Body of pancreas (tissue), 4 donors: Measurements from ENCODE around the gene MYO10. TPM values are rescaled to one million over a fixed set of nuclear protein-coding genes. Genes with fewer than 3 reads are reported as not detected.

Experiments
- ATAC-seq: fragments of 150-250 bp; one replicate; pipeline ENCODE4 v1.9.1; 2016
- DNase-seq, 4 donors: peaks; one replicate each; pipeline ENCODE4 v3.0.0-alpha.2; 2019
- H3K27ac ChIP-seq, 4 donors: fragments of 200-600 bp; sonication (generic); 1 replicate in 3 of 4; 2 replicates in 1 of 4; pipeline versions ENCODE4 v1.5.1 to v1.6.1; 2016 to 2019; ENCODE audit warnings: mild to moderate bottlenecking in 1 of 4, mixed read lengths in 1 of 4, moderate library complexity in 1 of 4
- H3K27me3 ChIP-seq, 2 donors: fragments of 200-600 bp; sonication (generic); one replicate each; pipeline ENCODE4 v1.6.0; 2016; ENCODE audit warnings: mild to moderate bottlenecking in 1 of 2
- H3K36me3 ChIP-seq, 2 donors: fragments of 200-600 bp; sonication (generic); replicated peaks in 1 of 2; 2 replicates each; pipeline ENCODE4 v1.5.1; 2016; ENCODE audit warnings: low read depth in 2 of 2; ENCODE audit not compliant: insufficient read depth in 1 of 2
- H3K4me1 ChIP-seq: fragments of 200-600 bp; sonication (generic); one replicate; pipeline ENCODE4 v1.6.0; 2016
- H3K4me3 ChIP-seq, 2 donors: fragments of 200-600 bp; sonication (generic); 1 replicate in 1 of 2; 2 replicates in 1 of 2; pipeline ENCODE4 v1.5.1; 2016 to 2019
- H3K9me3 ChIP-seq, 3 donors: fragments of 200-600 bp; sonication (generic); 1 replicate in 2 of 3; 2 replicates in 1 of 3; pipeline ENCODE4 v1.5.1; 2016
- CTCF ChIP-seq, 7 experiments: fragments of 450-650 bp in 4 of 7; fragments of 200-600 bp in 3 of 7; sonication (generic) in 3 of 7; IDR thresholded peaks; one replicate each; pipeline ENCODE4 v1.5.1; 2016 to 2019; ENCODE audit warnings: antibody characterized with exemption in 7 of 7
- POLR2A ChIP-seq, 3 donors: fragments of 450-650 bp; IDR thresholded peaks; one replicate each; pipeline ENCODE4 v1.6.1; 2016; ENCODE audit warnings: antibody characterized with exemption in 3 of 3, mild to moderate bottlenecking in 2 of 3
- WGBS, 2 donors: methylation state at CpG; one replicate each; pipeline ENCODE4 v1.1.5; 2017; 5-methylcytosine and 5-hydroxymethylcytosine counted together
- intact Hi-C: fragments of 100-400 bp; cut with DNase I; formaldehyde crosslinking; loops from one replicate; pipeline ENCODE4 v1.15.1; 2023
- total RNA-seq, 2 donors: library from RNA; depleted of rRNA; stranded (reverse); fragments of >200 nt; gene quantifications; one replicate each; pipeline ENCODE4 v1.1.0, GENCODE V29; 2016

The MYO10 gene
- total RNA-seq, 2 donors from 2014 or later: 35.8 to 162 TPM

GRCh38 chr5:16946725-16947124, 10.6 kb upstream of the MYO10 start:
- no peak for ATAC-seq
- Histone ChIP-seq H3K4me1 (no peaks in the 10 kb centered on the region), H3K27me3 (no peaks in the 10 kb centered on the region), H3K4me3 (no peak overlapping the region), H3K27ac (no peak overlapping the region), H3K9me3 (no peaks in the 10 kb centered on the region), H3K36me3 (no peaks in the 10 kb centered on the region)
- intact Hi-C loops: no loop called here
- WGBS, 2 donors: 64 to 70% methylated on average over 1 of the region's 1 CpG
- TF ChIP-seq CTCF (IDR thresholded peaks at IDR 0.05): no peak
- no peak for TF ChIP-seq POLR2A (IDR thresholded peaks at IDR 0.05)
- DNase-seq: no peak

- no peak for TF ChIP-seq CTCF (IDR thresholded peaks at IDR 0.05)
- no peak for TF ChIP-seq POLR2A (IDR thresholded peaks at IDR 0.05)
- H3K9me3 ChIP-seq: no peaks in the 10 kb centered on the region
- H3K4me1 ChIP-seq: no peaks in the 10 kb centered on the region
- no peak overlapping the region for H3K27ac ChIP-seq
- no peak overlapping the region for H3K4me3 ChIP-seq
- no peak for DNase-seq
- intact Hi-C loops: no loop called here
- no peak for ATAC-seq
- whole genome bisulfite sequencing, 2 donors: 68 to 75% methylated on average over 6 of the region's 6 CpGs
- H3K36me3 ChIP-seq: no peaks in the 10 kb centered on the region
- H3K27me3 ChIP-seq: no peaks in the 10 kb centered on the region
Measured at GRCh38 chr5:16944816-16945562, 8.9 kb upstream of the MYO10 start.

GRCh38 chr5:16943846-16944678, 8.0 kb upstream of the MYO10 start:
- intact Hi-C loops: no loop called here
- ATAC-seq: no peak
- Histone ChIP-seq H3K4me1 (no peaks in the 10 kb centered on the region), H3K27me3 (no peaks in the 10 kb centered on the region), H3K9me3 (no peaks in the 10 kb centered on the region), H3K27ac (no peak overlapping the region), H3K4me3 (no peak overlapping the region), H3K36me3 (no peaks in the 10 kb centered on the region)
- TF ChIP-seq POLR2A (IDR thresholded peaks at IDR 0.05) (no peak), CTCF (IDR thresholded peaks at IDR 0.05) (no peak)
- no peak for DNase-seq
- WGBS, 2 donors: 87 to 90% methylated on average over 13 to 15 of the region's 15 CpGs

- DNase-seq (no peak), ATAC-seq (no peak)
- no peak overlapping the region for H3K4me3 ChIP-seq
- no peaks in the 10 kb centered on the region for H3K9me3 ChIP-seq
- TF ChIP-seq CTCF (IDR thresholded peaks at IDR 0.05) (no peak), POLR2A (IDR thresholded peaks at IDR 0.05) (no peak)
- intact Hi-C loops: no loop called here
- H3K36me3 ChIP-seq: no peaks in the 10 kb centered on the region
- peak overlapping the region; percentile 91 to 99 (median 94) for H3K27ac ChIP-seq
- 67 to 73% methylated on average over 7 of the region's 7 CpGs for WGBS, 2 donors
- no peaks in the 10 kb centered on the region for H3K27me3 ChIP-seq
- H3K4me1 ChIP-seq: peaks cover 17% of the 10 kb centered on the region
Measured at GRCh38 chr5:16937503-16938161, 1.5 kb upstream of the MYO10 start.
